IPS DF 6.9 (cell line): ENCODE data around the gene CWC27.

Source experiments
- DNase-seq: peaks from one replicate; pipeline ENCODE4 v3.0.0-alpha.2; 2013; ENCODE audit warnings: low read depth, low spot score
- H3K27ac ChIP-seq: one replicate; pipeline ENCODE4 v1.5.1; 2013; ENCODE audit warnings: low read length, control low read depth
- H3K27me3 ChIP-seq: 2 replicates; pipeline ENCODE4 v1.6.1; 2013; ENCODE audit warnings: mild to moderate bottlenecking, low read length; ENCODE audit not compliant: control insufficient read depth, insufficient read depth
- H3K36me3 ChIP-seq: 2 replicates; pipeline ENCODE4 v1.6.1; 2013; ENCODE audit warnings: low read length; ENCODE audit not compliant: control insufficient read depth, insufficient read depth
- H3K4me1 ChIP-seq: 2 replicates; pipeline ENCODE4 v1.6.1; 2013; ENCODE audit warnings: low read length; ENCODE audit not compliant: control insufficient read depth, insufficient read depth
- H3K4me3 ChIP-seq: 2 replicates; pipeline ENCODE4 v1.5.1; 2013; ENCODE audit warnings: mild to moderate bottlenecking, low read length
- H3K9me3 ChIP-seq: 2 replicates; pipeline ENCODE4 v1.6.1; 2013; ENCODE audit warnings: low read length, inconsistent platforms; ENCODE audit not compliant: control insufficient read depth, insufficient read depth
- WGBS: extraction: QIAGEN DNeasy Blood & Tissue Kit; methylation state at CpG from one replicate; pipeline ENCODE4 v1.1.7; 2013; ENCODE audit warnings: mixed read lengths, missing lambda C conversion rate; ENCODE audit not compliant: insufficient read length, insufficient coverage; 5-methylcytosine and 5-hydroxymethylcytosine counted together

CWC27 gene

GRCh38 chr5:64865662-64866061 lies 96.9 kb downstream of the CWC27 start:
- no peaks in the 10 kb centered on the region for H3K27me3 ChIP-seq
- H3K9me3 ChIP-seq, result no peaks in the 10 kb centered on the region
- no peak overlapping the region for H3K27ac ChIP-seq
- no peak for DNase-seq
- 100% methylated on average over 1 of the region's 3 CpGs for WGBS
- H3K4me1 ChIP-seq, result no peaks in the 10 kb centered on the region
- no peaks in the 10 kb centered on the region for H3K36me3 ChIP-seq
- no peak overlapping the region for H3K4me3 ChIP-seq

GRCh38 chr5:64869419-64869818 lies 100.7 kb downstream of the CWC27 start:
- Histone ChIP-seq H3K36me3 (no peaks in the 10 kb centered on the region), H3K9me3 (no peaks in the 10 kb centered on the region), H3K4me1 (no peaks in the 10 kb centered on the region), H3K4me3 (no peak overlapping the region), H3K27ac (no peak overlapping the region), H3K27me3 (no peaks in the 10 kb centered on the region)
- WGBS, result no CpG with 5 or more reads among the region's 1 CpG
- DNase-seq, result no peak

GRCh38 chr5:64872044-64872443 lies 103.3 kb downstream of the CWC27 start:
- Histone ChIP-seq H3K27ac (no peak overlapping the region), H3K36me3 (no peaks in the 10 kb centered on the region), H3K9me3 (no peaks in the 10 kb centered on the region), H3K4me1 (no peaks in the 10 kb centered on the region), H3K4me3 (no peak overlapping the region), H3K27me3 (no peaks in the 10 kb centered on the region)
- no peak for DNase-seq
- WGBS, result no CpG with 5 or more reads among the region's 1 CpG

- Histone ChIP-seq H3K27ac (no peak overlapping the region), H3K27me3 (no peaks in the 10 kb centered on the region), H3K4me3 (no peak overlapping the region), H3K36me3 (no peaks in the 10 kb centered on the region), H3K9me3 (no peaks in the 10 kb centered on the region), H3K4me1 (no peaks in the 10 kb centered on the region)
- DNase-seq, result no peak
Measured at GRCh38 chr5:64873441-64873840, 104.7 kb downstream of the CWC27 start.

GRCh38 chr5:64874753-64875152 lies 106.0 kb downstream of the CWC27 start:
- no peaks in the 10 kb centered on the region for H3K27me3 ChIP-seq
- no peak overlapping the region for H3K4me3 ChIP-seq
- no peaks in the 10 kb centered on the region for H3K9me3 ChIP-seq
- no peak for DNase-seq
- H3K36me3 ChIP-seq, result no peaks in the 10 kb centered on the region
- H3K4me1 ChIP-seq, result no peaks in the 10 kb centered on the region
- no peak overlapping the region for H3K27ac ChIP-seq

GRCh38 chr5:64876203-64876602 lies 107.5 kb downstream of the CWC27 start:
- no CpG with 5 or more reads among the region's 1 CpG for WGBS
- Histone ChIP-seq H3K27ac (no peak overlapping the region), H3K4me3 (no peak overlapping the region), H3K27me3 (no peaks in the 10 kb centered on the region), H3K9me3 (no peaks in the 10 kb centered on the region), H3K4me1 (no peaks in the 10 kb centered on the region), H3K36me3 (no peaks in the 10 kb centered on the region)
- no peak for DNase-seq

GRCh38 chr5:64880821-64881220 lies 112.1 kb downstream of the CWC27 start:
- WGBS, result no CpG with 5 or more reads among the region's 1 CpG
- Histone ChIP-seq H3K4me3 (no peak overlapping the region), H3K27me3 (no peaks in the 10 kb centered on the region), H3K4me1 (no peaks in the 10 kb centered on the region), H3K36me3 (no peaks in the 10 kb centered on the region), H3K27ac (no peak overlapping the region), H3K9me3 (no peaks in the 10 kb centered on the region)
- DNase-seq, result no peak

- H3K27me3 ChIP-seq, result no peaks in the 10 kb centered on the region
- no peak overlapping the region for H3K4me3 ChIP-seq
- no peak for DNase-seq
- H3K36me3 ChIP-seq, result no peaks in the 10 kb centered on the region
- H3K27ac ChIP-seq, result no peak overlapping the region
- no peaks in the 10 kb centered on the region for H3K4me1 ChIP-seq
- no peaks in the 10 kb centered on the region for H3K9me3 ChIP-seq
- no CpG with 5 or more reads among the region's 1 CpG for WGBS
Measured at GRCh38 chr5:64883912-64884311, 115.2 kb downstream of the CWC27 start.

GRCh38 chr5:64884541-64884940 lies 115.8 kb downstream of the CWC27 start:
- H3K36me3 ChIP-seq, result no peaks in the 10 kb centered on the region
- no peak overlapping the region for H3K27ac ChIP-seq
- H3K4me3 ChIP-seq, result no peak overlapping the region
- no peaks in the 10 kb centered on the region for H3K4me1 ChIP-seq
- no CpG with 5 or more reads among the region's 1 CpG for WGBS
- no peaks in the 10 kb centered on the region for H3K27me3 ChIP-seq
- no peak for DNase-seq
- H3K9me3 ChIP-seq, result no peaks in the 10 kb centered on the region

GRCh38 chr5:64887910-64888309 lies 119.2 kb downstream of the CWC27 start:
- no CpG with 5 or more reads among the region's 2 CpGs for WGBS
- no peaks in the 10 kb centered on the region for H3K36me3 ChIP-seq

GRCh38 chr5:64895748-64896147 lies 127.0 kb downstream of the CWC27 start:
- no CpG with 5 or more reads among the region's 2 CpGs for WGBS
- no peaks in the 10 kb centered on the region for H3K27me3 ChIP-seq
- H3K27ac ChIP-seq, result no peak overlapping the region
- H3K9me3 ChIP-seq, result no peaks in the 10 kb centered on the region
- DNase-seq, result no peak
- H3K36me3 ChIP-seq, result no peaks in the 10 kb centered on the region
- H3K4me3 ChIP-seq, result no peak overlapping the region
- H3K4me1 ChIP-seq, result no peaks in the 10 kb centered on the region

More at GRCh38 chr5:64887910-64888309, 119.2 kb downstream of the CWC27 start:
- Histone ChIP-seq H3K9me3 (no peaks in the 10 kb centered on the region), H3K4me3 (no peak overlapping the region), H3K4me1 (no peaks in the 10 kb centered on the region), H3K27me3 (no peaks in the 10 kb centered on the region), H3K27ac (no peak overlapping the region)
- DNase-seq, result no peak
